Activated CD8-positive, alpha-beta memory T cell treated with anti-CD3 and anti-CD28 coated beads, Interleukin-2, amount 50 U/mL, for 24 hours (primary cell): ENCODE results near the gene MFAP2.

Source experiments
- DNase-seq: peaks from one replicate; pipeline ENCODE4 v3.0.0-alpha.2; 2020; ENCODE audit errors: extremely low read depth

MFAP2 gene

GRCh38 chr1:17007121-17007520, 26.7 kb upstream of the MFAP2 start:
- DNase-seq = no peak

DNA sequence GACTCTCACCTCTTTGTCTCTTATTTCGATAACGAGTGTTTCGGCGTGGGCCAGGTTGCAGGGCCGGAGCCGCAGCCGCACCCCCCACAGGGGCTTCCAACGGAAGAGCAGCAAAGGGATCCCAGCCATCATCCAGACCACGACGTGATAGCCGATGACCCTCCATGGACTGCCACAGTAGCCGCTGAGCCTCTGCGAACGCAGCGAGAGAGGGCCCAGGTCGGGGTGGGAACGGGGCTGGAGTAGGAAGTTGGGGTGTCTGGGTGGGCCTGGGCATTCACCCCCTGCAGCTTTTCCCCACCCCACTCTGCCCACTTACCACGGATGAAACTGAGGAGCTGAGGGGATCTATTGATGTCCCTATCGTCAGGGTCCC, 24.9 kb upstream of the MFAP2 start:
- no peak for DNase-seq

DNA sequence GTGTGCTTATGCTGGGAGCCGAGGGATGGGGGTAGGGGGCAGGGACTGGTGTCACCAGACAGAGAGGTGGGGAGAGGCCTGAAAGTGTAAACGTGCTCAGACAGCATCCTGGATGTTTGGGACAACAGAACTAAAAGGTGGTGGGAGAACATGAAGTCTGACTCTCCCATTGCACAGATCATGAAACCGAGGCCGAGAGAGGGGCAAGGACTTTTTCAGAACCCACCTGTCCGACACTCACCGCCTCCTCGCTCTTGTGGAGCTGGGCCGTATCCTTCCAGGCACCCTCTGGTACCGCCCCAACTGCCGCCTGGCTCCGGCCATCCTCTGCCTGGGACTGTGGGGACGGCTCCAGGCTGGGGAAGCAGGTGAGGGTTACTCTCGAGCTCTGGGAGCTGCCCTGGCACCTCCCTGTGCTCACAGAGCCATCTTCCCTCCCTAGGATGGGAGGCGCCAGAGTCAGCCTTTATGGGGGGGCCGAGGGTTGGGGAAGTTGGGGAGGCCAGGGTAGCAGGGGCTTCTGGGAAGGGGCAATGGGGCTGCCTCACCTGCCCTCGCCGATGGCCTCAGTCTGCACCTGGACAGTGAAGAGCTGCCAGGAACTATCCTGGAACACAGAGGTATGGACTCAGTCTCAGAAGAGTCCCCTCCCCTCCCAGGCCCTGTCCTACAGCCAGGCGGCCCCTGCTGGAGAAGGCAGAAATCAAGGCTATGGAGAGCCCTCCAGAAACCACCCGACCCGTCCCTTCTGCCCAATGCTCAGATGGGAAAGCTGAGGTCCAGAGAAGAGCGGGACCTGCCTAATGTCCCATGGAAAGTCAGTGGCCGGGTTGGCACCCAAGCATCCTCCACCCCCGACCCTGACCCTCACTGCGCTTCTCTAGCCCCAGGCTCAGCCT, 24.3 kb upstream of the MFAP2 start:
- DNase-seq = no peak

- no peak for DNase-seq
These were observed 22.1 kb upstream of the MFAP2 start for GRCh38 chr1:17002524-17002902.

GRCh38 chr1:17001760-17002523, 21.5 kb upstream of the MFAP2 start:
- no peak for DNase-seq

DNA sequence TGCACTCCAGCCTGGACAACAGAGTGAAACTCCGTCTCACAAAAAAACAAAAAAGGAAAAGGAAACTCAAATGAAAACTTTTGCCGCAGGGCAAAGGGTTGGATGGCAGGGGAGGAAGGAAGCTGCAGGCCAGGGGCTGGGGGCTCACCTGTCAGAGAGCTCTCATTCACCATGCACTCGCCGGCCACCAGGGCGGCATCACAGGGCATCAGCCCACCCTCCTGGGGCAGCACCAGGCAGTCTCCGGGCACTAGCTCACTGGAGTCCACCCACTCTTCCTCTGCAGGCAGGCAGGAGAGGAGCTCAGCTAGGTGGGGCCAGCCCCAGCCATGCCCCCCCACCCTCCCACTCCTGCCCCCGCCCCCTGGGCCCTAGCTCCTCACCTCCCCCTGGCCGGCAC, 19.4 kb upstream of the MFAP2 start:
- DNase-seq = no peak

DNA sequence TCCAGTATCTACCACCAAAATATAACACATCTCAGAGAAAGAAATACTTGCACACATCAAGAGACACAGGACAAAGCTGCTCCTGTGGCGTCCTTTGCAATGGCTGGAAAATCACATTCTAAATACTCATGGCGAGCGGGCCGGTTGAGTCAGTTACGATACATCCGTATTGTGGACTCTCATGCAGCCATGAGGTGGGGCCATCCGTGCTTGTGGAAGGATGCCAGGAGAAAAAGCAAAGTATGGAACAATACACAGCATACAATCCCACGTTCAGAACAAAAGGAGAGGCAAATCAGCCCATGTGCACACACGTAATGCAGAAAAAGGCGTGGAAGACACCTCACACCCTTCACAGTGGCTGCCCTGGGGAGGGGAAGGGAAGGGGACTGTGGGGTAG, 18.2 kb upstream of the MFAP2 start:
- no peak for DNase-seq

- no peak for DNase-seq
These were observed 16.4 kb upstream of the MFAP2 start for GRCh38 chr1:16996845-16997244.

DNA sequence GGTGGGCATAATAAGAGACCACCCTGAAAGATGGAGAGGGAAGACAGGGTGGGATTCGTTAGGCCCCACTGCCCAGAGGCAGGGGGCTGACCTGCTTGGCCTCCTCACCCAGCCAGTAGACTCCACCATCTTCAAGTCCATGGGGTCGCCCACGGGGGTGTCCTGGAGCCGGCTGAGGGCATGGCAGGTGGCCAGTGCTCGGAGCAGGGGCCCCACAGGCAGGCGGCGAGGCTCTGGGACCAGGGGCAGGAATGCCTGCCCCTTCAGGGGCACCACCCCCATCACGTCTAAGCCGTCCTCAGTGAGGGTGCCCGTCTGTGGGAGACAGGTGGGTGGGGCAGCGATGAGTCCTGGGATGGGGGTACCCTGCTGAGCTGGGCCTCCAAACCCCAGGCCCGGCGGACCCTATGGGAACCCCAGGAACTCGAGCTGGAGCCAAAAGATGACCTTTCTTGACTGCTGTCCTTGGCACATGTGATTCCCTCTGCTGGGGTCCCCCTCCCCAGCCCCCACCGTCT, 13.2 kb upstream of the MFAP2 start:
- DNase-seq = no peak

- no peak for DNase-seq
These were observed 12.3 kb upstream of the MFAP2 start for GRCh38 chr1:16992675-16993074.

DNA sequence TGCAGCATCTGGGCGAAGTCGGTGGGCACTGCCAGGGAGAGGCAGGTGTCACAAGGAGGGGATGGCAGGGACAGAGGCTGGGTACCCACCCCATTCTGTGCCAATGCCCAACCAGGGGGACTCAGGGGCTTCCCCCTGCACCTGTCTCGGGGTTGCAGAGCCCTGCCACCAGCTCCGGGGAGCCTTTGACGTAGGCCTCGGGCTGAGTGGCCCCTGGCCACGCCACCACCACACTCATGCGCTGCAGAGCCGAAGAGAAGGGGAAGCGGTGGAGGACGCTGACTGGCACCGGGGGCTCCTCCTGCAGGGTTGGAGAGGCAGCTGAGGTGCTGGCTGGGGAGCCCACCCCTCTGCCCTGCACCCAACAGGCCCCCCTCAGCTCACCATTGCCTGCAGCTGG, 11.7 kb upstream of the MFAP2 start:
- DNase-seq = no peak

GRCh38 chr1:16991571-16991970, 11.2 kb upstream of the MFAP2 start:
- no peak for DNase-seq

- DNase-seq = no peak
These were observed 9.4 kb upstream of the MFAP2 start for GRCh38 chr1:16989676-16990391.

GRCh38 chr1:16988210-16988609, 7.8 kb upstream of the MFAP2 start:
- DNase-seq = no peak

DNA sequence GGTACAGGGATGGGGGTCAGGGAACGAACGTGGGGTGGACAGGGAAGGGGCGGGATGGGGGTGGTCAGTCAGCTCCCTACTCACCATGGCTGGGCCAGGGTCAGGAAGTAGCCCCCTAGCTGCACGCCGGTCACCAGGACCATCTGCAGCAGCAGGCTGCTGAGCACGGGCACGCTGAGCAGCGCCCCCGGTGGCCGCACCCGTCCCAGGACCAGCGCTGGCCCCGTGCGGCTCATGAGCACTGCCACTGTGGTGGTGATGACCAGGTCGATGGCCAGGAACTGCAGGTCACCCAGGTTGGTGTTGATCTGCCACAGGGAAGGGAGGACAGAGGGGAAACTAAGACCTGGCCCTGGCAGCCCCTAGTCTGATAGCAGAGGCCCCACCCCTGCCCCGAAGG, 6.5 kb upstream of the MFAP2 start:
- no peak for DNase-seq

DNA sequence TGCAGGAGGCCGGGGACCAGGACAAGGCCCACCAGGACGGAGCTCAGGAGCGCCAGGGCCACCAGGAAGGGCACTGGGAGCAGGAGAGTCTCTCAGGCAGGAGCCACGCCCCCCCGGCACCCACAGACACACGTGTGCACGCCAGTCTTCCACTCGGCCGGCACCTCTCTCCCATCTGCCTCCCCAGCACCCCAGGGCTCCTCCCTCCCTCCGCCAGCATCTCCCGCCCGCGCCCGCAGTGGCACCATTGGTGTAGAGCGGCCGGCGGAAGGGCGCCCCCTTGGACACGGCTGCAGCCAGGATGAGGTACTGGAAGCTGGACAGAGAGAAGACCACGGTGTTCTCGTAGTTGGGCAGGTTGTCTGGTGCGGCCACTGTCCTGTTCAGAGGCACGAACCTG, 6.1 kb upstream of the MFAP2 start:
- DNase-seq = no peak

- DNase-seq = no peak
These were observed 5.7 kb upstream of the MFAP2 start for GRCh38 chr1:16986113-16986512.

GRCh38 chr1:16984717-16985116, 4.3 kb upstream of the MFAP2 start:
- DNase-seq = no peak

GRCh38 chr1:16983649-16984048, 3.2 kb upstream of the MFAP2 start:
- no peak for DNase-seq

DNA sequence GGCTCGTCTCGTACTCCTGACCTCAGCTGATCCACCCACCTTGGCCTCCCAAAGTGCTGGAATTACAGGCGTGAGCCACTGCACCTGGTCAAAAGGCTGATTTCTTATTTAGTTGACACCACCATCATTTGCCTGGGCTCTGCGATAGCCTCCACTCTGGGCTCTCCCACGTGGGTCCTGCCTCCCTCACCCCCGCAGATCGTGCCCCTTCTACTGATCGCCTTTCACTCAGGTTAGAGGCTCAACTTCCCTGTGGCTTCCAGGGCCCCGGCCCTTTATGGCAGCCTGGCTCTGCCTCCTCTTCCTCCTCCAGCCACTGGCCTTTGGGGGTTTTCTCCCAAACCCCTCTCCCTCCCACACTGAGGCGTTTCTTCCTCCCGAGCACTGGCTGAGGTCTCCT, 2.5 kb upstream of the MFAP2 start:
- no peak for DNase-seq

DNA sequence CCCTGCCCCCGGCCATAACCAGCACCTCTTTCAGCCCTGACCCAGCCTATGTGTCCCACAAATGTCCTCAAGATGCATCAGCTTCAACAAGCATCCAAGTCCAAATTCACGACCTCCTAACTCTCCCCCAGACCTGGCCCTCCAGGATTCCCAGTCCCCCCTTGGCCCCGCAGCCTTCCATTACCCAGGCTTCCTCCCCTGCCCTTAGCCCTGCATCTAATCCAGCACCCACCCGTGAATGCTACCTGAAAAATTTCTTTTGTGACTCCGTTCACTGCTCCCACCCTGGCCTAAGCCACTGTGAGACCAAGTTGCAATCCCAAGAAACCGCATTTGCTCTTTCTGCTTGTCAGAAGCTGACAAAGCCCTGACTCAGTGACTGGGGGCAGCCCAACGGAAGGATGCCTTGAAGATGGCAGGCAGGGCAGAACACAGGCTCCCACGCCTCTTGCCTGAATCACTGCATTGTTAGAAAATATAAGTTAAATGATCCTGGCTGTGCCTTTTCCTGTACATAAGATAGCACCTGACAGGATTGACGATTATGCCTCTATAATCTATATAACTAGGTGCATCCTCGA, 939 bp upstream of the MFAP2 start:
- DNase-seq = no peak
